HEK293T (cell line): ENCODE measurements around the gene ILK.

Experiments
- CTCF ChIA-PET: fragments of 350-600 bp; formaldehyde crosslinking; extraction: SDS; loops from one replicate; lab custom pipeline; 2021; ENCODE audit warnings: antibody characterized with exemption, inconsistent platforms; lab: Yijun Ruan, JAX
- POLR2A ChIA-PET: fragments of 350-600 bp; formaldehyde crosslinking; extraction: SDS; loops from one replicate; lab custom pipeline; 2020; ENCODE audit warnings: antibody characterized with exemption, inconsistent platforms; lab: Yijun Ruan, JAX
- DNase-seq: peaks from one replicate; pipeline ENCODE4 v3.0.0; 2012; ENCODE audit warnings: mixed read lengths; ENCODE audit errors: extremely low spot score
- ARNT ChIP-seq: fragments of 450-650 bp; IDR thresholded peaks from 2 replicates; pipeline ENCODE4 v1.6.1; 2017; ENCODE audit warnings: mild to moderate bottlenecking
- BHLHE40 ChIP-seq: fragments of 450-650 bp; IDR thresholded peaks from 2 replicates; pipeline ENCODE4 v1.6.1; 2016; ENCODE audit warnings: mild to moderate bottlenecking, moderate library complexity, borderline replicate concordance
- CTBP1 ChIP-seq: fragments of 450-650 bp; IDR thresholded peaks from 2 replicates; pipeline ENCODE4 v1.6.1; 2016; ENCODE audit warnings: borderline replicate concordance
- ELF4 ChIP-seq: fragments of 450-650 bp; IDR thresholded peaks from 2 replicates; pipeline ENCODE4 v1.6.1; 2017; ENCODE audit warnings: antibody characterized with exemption
- FOXA1 ChIP-seq: fragments of 450-650 bp; IDR thresholded peaks from 2 replicates; pipeline ENCODE4 v1.6.1; 2016; ENCODE audit warnings: mild to moderate bottlenecking
- FOXK2 ChIP-seq: fragments of 450-650 bp; IDR thresholded peaks from 2 replicates; pipeline ENCODE4 v1.6.1; 2016; ENCODE audit warnings: mild to moderate bottlenecking
- FOXM1 ChIP-seq: fragments of 450-650 bp; IDR thresholded peaks from 2 replicates; pipeline ENCODE4 v1.6.1; 2017; ENCODE audit warnings: mild to moderate bottlenecking, borderline replicate concordance
- HDGF ChIP-seq: fragments of 450-650 bp; IDR thresholded peaks from 2 replicates; pipeline ENCODE4 v1.6.1; 2017; ENCODE audit warnings: antibody characterized with exemption, borderline replicate concordance
- L3MBTL2 ChIP-seq: fragments of 450-650 bp; conservative IDR thresholded peaks from 2 replicates; pipeline ENCODE4 v1.6.1; 2016; ENCODE audit warnings: mild to moderate bottlenecking
- LEF1 ChIP-seq: fragments of 450-650 bp; IDR thresholded peaks from 2 replicates; pipeline ENCODE4 v1.6.1; 2017; ENCODE audit warnings: mild to moderate bottlenecking, borderline replicate concordance
- NFRKB ChIP-seq: fragments of 450-650 bp; IDR thresholded peaks from 2 replicates; pipeline ENCODE4 v1.6.1; 2016; ENCODE audit warnings: mild to moderate bottlenecking, moderate library complexity
- SP1 ChIP-seq: fragments of 450-650 bp; IDR thresholded peaks from 2 replicates; pipeline ENCODE4 v1.6.1; 2017
- SUZ12 ChIP-seq: fragments of 450-650 bp; IDR thresholded peaks from 2 replicates; pipeline ENCODE4 v1.6.1; 2016; ENCODE audit warnings: mild to moderate bottlenecking
- TARDBP ChIP-seq: fragments of 450-650 bp; IDR thresholded peaks from 2 replicates; pipeline ENCODE4 v1.6.1; 2016
- ZNF384 ChIP-seq: fragments of 450-650 bp; IDR thresholded peaks from 2 replicates; pipeline ENCODE4 v1.6.1; 2016
- TF ChIP-seq, protein P1 (sequence below): fragments of 450-650 bp; IDR thresholded peaks from 2 replicates; pipeline ENCODE4 v1.6.1; 2016

ILK gene

DNA sequence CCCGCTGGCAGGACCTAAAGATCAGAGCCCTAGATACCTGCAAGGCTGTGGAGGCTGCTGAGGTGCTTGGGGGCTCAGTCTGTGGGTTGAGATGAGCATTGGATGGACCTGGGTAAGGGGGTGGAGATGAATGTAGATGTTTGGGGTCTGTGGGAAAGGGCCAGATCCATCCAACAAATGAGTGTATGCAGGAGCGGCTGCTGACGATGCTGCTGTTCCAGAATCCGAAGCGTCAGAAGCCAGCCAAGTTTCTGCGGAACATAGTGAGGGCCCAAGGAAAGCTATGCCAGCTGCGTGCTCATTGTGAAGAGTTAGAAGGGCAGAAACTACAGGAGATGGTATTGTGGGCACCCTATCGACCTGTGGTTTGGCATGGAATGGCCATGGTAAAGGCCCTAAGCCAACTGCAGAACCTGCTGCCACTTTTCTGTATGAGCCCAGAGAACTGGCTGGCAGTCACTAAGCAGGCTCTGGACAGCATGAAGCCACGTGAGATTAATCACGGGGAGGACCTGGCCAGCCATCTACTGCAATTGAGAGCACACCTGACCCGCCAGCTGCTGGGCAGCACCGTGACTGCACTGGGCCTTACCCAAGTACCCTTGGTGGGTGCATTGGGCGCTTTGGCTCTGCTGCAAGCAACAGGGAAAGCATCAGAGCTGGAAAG, 36.7 kb upstream of the ILK start:
- ChIA-PET POLR2A (no interaction called here), CTCF (no interaction called here)
- no peak for DNase-seq
- TF ChIP-seq ELF4 = no peak
- no peak for TF ChIP-seq ZNF384
- no peak for TF ChIP-seq FOXK2
- TF ChIP-seq CTBP1 = no peak
- TF ChIP-seq, protein P1, sequence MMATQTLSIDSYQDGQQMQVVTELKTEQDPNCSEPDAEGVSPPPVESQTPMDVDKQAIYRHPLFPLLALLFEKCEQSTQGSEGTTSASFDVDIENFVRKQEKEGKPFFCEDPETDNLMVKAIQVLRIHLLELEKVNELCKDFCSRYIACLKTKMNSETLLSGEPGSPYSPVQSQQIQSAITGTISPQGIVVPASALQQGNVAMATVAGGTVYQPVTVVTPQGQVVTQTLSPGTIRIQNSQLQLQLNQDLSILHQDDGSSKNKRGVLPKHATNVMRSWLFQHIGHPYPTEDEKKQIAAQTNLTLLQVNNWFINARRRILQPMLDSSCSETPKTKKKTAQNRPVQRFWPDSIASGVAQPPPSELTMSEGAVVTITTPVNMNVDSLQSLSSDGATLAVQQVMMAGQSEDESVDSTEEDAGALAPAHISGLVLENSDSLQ = no peak
- no peak for TF ChIP-seq HDGF
- TF ChIP-seq TARDBP = no peak

- TF ChIP-seq ARNT = no peak
- TF ChIP-seq NFRKB = no peak
- no peak for TF ChIP-seq FOXM1
- no peak for TF ChIP-seq SUZ12
- POLR2A ChIA-PET = no interaction called here
- DNase-seq = no peak
- CTCF ChIA-PET = interaction anchor here (1.2 kb wide), 1 partner anchor 139 kb away, joined by 4 read pairs; no protein-coding TSS in a partner anchor
These were observed 36.2 kb upstream of the ILK start for GRCh38 chr11:6567371-6567745.

- ChIA-PET CTCF (interaction anchor here (1.2 kb wide), 1 partner anchor 138 kb away, joined by 4 read pairs; no protein-coding TSS in a partner anchor), POLR2A (no interaction called here)
- TF ChIP-seq SP1 = no peak
- TF ChIP-seq TARDBP = no peak
- no peak for TF ChIP-seq FOXA1
- TF ChIP-seq BHLHE40 = no peak
- TF ChIP-seq, protein P1 = peak; percentile 73
- DNase-seq = no peak
These were observed 35.2 kb upstream of the ILK start for GRCh38 chr11:6568191-6568918.

DNA sequence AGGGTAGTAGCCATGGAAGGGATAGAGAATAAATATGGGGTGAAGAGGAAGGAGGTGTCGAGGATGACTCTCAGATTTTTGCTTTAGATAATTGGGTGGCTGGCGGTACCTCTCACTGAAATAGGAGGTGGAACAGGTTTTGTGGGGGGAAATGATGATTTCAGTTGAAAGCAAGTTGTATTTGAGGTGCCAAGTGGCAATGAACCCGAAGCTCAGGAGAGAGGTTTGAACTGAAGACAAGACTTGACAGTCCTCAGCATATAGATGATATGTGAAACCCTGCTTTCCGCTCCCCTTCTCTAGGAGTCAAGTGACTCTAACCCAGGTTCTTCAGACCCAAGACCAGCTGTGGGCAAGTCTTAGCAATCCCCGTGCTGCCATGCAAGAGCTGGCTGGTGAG, 33.9 kb upstream of the ILK start:
- CTCF ChIA-PET = interaction anchor here (0.6 kb wide), 1 partner anchor 1330 kb away, joined by 3 read pairs; no protein-coding TSS in a partner anchor
- POLR2A ChIA-PET = interaction anchor here (1.2 kb wide), 1 partner anchor 33 kb away, joined by 3 read pairs; no protein-coding TSS in a partner anchor
- DNase-seq = no peak
- TF ChIP-seq LEF1 (no peak), HDGF (no peak), SUZ12 (no peak), BHLHE40 (no peak), L3MBTL2 (no peak), FOXA1 (no peak), SP1 (no peak), ELF4 (no peak), ZNF384 (no peak), NFRKB (no peak), FOXK2 (no peak), CTBP1 (no peak), TARDBP (no peak), ARNT (no peak)
- TF ChIP-seq, protein P1 = no peak

GRCh38 chr11:6570691-6571427, 32.7 kb upstream of the ILK start:
- DNase-seq = no peak
- ChIA-PET POLR2A (interaction anchor here (1.2 kb wide), 1 partner anchor 32 kb away, joined by 3 read pairs; no protein-coding TSS in a partner anchor), CTCF (no interaction called here)
- TF ChIP-seq TARDBP (no peak), ELF4 (no peak), SUZ12 (no peak)

GRCh38 chr11:6571434-6572008, 32.1 kb upstream of the ILK start:
- CTCF ChIA-PET = no interaction called here
- TF ChIP-seq FOXK2 (no peak), ARNT (no peak), TARDBP (no peak), CTBP1 (no peak), LEF1 (no peak), FOXA1 (no peak), SUZ12 (no peak), SP1 (no peak), ELF4 (no peak), BHLHE40 (no peak), FOXM1 (no peak), ZNF384 (no peak)
- TF ChIP-seq, protein P1 = no peak
- POLR2A ChIA-PET = no interaction called here
- no peak for DNase-seq
